T-helper 1 cell (primary cell): ENCODE results near the gene SLC26A2.

Experiments
- DNase-seq, 5 donors: peaks; one replicate each; pipeline ENCODE4 v3.0.0-alpha.2; 2012 to 2020
- total RNA-seq, 4 donors: gene quantifications; one replicate each; lab custom pipeline; 2026; lab: John Stamatoyannopoulos, UW

SLC26A2 gene
- 12.1 to 23.0 (median 17.1) reads per million in 4 donors for total RNA-seq

- DNase-seq, result peak; percentile 88 to 97 (median 91)
Observed at GRCh38 chr5:149960272-149961185, at the start of gene SLC26A2. TSS of gene SLC26A2 (plus strand) at chr5:149960758. CDS start at chr5:149977653, 16,895 bp downstream.

GRCh38 chr5:149911031-149911430 is 49.5 kb upstream of the SLC26A2 start:
- DNase-seq, result no peak

- DNase-seq, result no peak
Observed at GRCh38 chr5:149912226-149912871, 48.2 kb upstream of the SLC26A2 start.

GRCh38 chr5:149913436-149914419 is 46.8 kb upstream of the SLC26A2 start:
- DNase-seq, result peak in 1 of 5 donors; percentile 13

- no peak for DNase-seq
Observed at GRCh38 chr5:149915392-149916260, 44.9 kb upstream of the SLC26A2 start.

- DNase-seq, result no peak
Observed at GRCh38 chr5:149916334-149917072, 44.1 kb upstream of the SLC26A2 start.

- no peak for DNase-seq
Observed at GRCh38 chr5:149917073-149917676, 43.4 kb upstream of the SLC26A2 start.

- DNase-seq, result no peak
Observed at GRCh38 chr5:149921597-149921996, 39.0 kb upstream of the SLC26A2 start.

GRCh38 chr5:149922950-149923349 is 37.6 kb upstream of the SLC26A2 start:
- no peak for DNase-seq

GRCh38 chr5:149924486-149924885 is 36.1 kb upstream of the SLC26A2 start:
- no peak for DNase-seq

GRCh38 chr5:149930043-149930748 is 30.4 kb upstream of the SLC26A2 start:
- no peak for DNase-seq

GRCh38 chr5:149930749-149931574 is 29.6 kb upstream of the SLC26A2 start:
- DNase-seq, result no peak

GRCh38 chr5:149931992-149932436 is 28.5 kb upstream of the SLC26A2 start:
- no peak for DNase-seq

- no peak for DNase-seq
Observed at GRCh38 chr5:149932445-149933350, 27.9 kb upstream of the SLC26A2 start.

GRCh38 chr5:149935431-149935901 is 25.1 kb upstream of the SLC26A2 start:
- no peak for DNase-seq

- DNase-seq, result no peak
Observed at GRCh38 chr5:149936044-149936699, 24.4 kb upstream of the SLC26A2 start.

GRCh38 chr5:149936700-149937091 is 23.9 kb upstream of the SLC26A2 start:
- no peak for DNase-seq
